H9 (cell line): ENCODE measurements around the gene COPZ2. TPM values are rescaled to one million over a fixed set of nuclear protein-coding genes. Genes with fewer than 3 reads are reported as not detected.

Experiments
- DNase-seq: peaks from one replicate; pipeline ENCODE4 v3.0.0-alpha.2; 2017
- H2AFZ ChIP-seq: one replicate; pipeline ENCODE4 v1.6.1; 2013; ENCODE audit warnings: mild to moderate bottlenecking, low read length, control low read depth, moderate library complexity
- H2AK5ac ChIP-seq: 2 replicates; pipeline ENCODE4 v1.6.1; 2013; ENCODE audit warnings: low read length, control low read depth, mixed read lengths; ENCODE audit not compliant: insufficient read length
- H2BK120ac ChIP-seq: one replicate; pipeline ENCODE4 v1.6.1; 2013; ENCODE audit warnings: low read depth, mild to moderate bottlenecking, low read length, control low read depth, inconsistent platforms; ENCODE audit not compliant: poor library complexity, severe bottlenecking
- H2BK12ac ChIP-seq: 2 replicates; pipeline ENCODE4 v1.6.1; 2013; ENCODE audit warnings: low read length, control low read depth, mixed read lengths, low read depth; ENCODE audit not compliant: insufficient read length
- H2BK15ac ChIP-seq: 2 replicates; pipeline ENCODE4 v1.6.1; 2013; ENCODE audit warnings: low read depth, low read length, control low read depth
- H2BK20ac ChIP-seq: one replicate; pipeline ENCODE4 v1.6.1; 2013; ENCODE audit warnings: low read depth, mild to moderate bottlenecking, low read length, control low read depth, inconsistent platforms; ENCODE audit not compliant: poor library complexity, severe bottlenecking
- H2BK5ac ChIP-seq: 2 replicates; pipeline ENCODE4 v1.6.1; 2013; ENCODE audit warnings: low read length, control low read depth, mixed read lengths; ENCODE audit not compliant: insufficient read length
- H3K14ac ChIP-seq: 2 replicates; pipeline ENCODE4 v1.6.1; 2013; ENCODE audit warnings: low read length, control low read depth; ENCODE audit not compliant: insufficient read depth
- H3K18ac ChIP-seq: 2 replicates; pipeline ENCODE4 v1.6.1; 2013; ENCODE audit warnings: low read depth, mild to moderate bottlenecking, mixed read lengths, low read length, control low read depth; ENCODE audit not compliant: insufficient read length
- H3K23ac ChIP-seq: 2 replicates; pipeline ENCODE4 v1.6.1; 2013; ENCODE audit warnings: low read length, control low read depth, mixed read lengths, low read depth; ENCODE audit not compliant: insufficient read length
- H3K23me2 ChIP-seq: 2 replicates; pipeline ENCODE4 v1.6.1; 2013; ENCODE audit warnings: low read depth, mild to moderate bottlenecking, mixed read lengths, low read length, control low read depth; ENCODE audit not compliant: insufficient read length, poor library complexity, severe bottlenecking
- H3K27ac ChIP-seq: 2 replicates; pipeline ENCODE4 v1.5.1; 2013; ENCODE audit warnings: low read length, control low read depth, mixed read lengths, low read depth; ENCODE audit not compliant: insufficient read length
- H3K27me3 ChIP-seq: 2 replicates; pipeline ENCODE4 v1.6.1; 2013; ENCODE audit warnings: low read length, control low read depth, inconsistent platforms; ENCODE audit not compliant: insufficient read depth
- H3K4ac ChIP-seq: 2 replicates; pipeline ENCODE4 v1.6.1; 2013; ENCODE audit warnings: low read depth, mild to moderate bottlenecking, control low read depth, inconsistent platforms, low read length, moderate library complexity
- H3K4me1 ChIP-seq: 2 replicates; pipeline ENCODE4 v1.6.1; 2013; ENCODE audit warnings: low read length, control low read depth, inconsistent platforms; ENCODE audit not compliant: insufficient read depth
- H3K4me2 ChIP-seq: 2 replicates; pipeline ENCODE4 v1.6.1; 2013; ENCODE audit warnings: low read length, control low read depth, mixed read lengths; ENCODE audit not compliant: insufficient read length, insufficient read depth
- H3K56ac ChIP-seq: 2 replicates; pipeline ENCODE4 v1.6.1; 2013; ENCODE audit warnings: low read depth, mild to moderate bottlenecking, mixed read lengths, low read length, control low read depth; ENCODE audit not compliant: insufficient read length
- H3K79me1 ChIP-seq: 2 replicates; pipeline ENCODE4 v1.6.1; 2013; ENCODE audit warnings: low read depth, mild to moderate bottlenecking, moderate library complexity, low read length, control low read depth, inconsistent platforms; ENCODE audit not compliant: insufficient read depth, poor library complexity, severe bottlenecking
- H3K79me2 ChIP-seq: 2 replicates; pipeline ENCODE4 v1.6.1; 2013; ENCODE audit warnings: low read length, control low read depth, inconsistent platforms; ENCODE audit not compliant: insufficient read depth
- H3K9ac ChIP-seq: 2 replicates; pipeline ENCODE4 v1.6.1; 2013; ENCODE audit warnings: low read length, control low read depth, mixed read lengths; ENCODE audit not compliant: insufficient read length; ENCODE audit errors: extremely low read depth
- H3K9me3 ChIP-seq: one replicate; pipeline ENCODE4 v1.6.1; 2013; ENCODE audit warnings: low read depth, low read length, inconsistent platforms; ENCODE audit not compliant: control insufficient read depth
- H3T11ph ChIP-seq: one replicate; pipeline ENCODE4 v1.6.1; 2013; ENCODE audit warnings: mild to moderate bottlenecking, low read length, control low read depth, inconsistent platforms
- H4K20me1 ChIP-seq: one replicate; pipeline ENCODE4 v1.6.1; 2013; ENCODE audit not compliant: control insufficient read depth, insufficient read length, insufficient read depth
- H4K5ac ChIP-seq: 2 replicates; pipeline ENCODE4 v1.6.1; 2013; ENCODE audit warnings: low read depth, mild to moderate bottlenecking, mixed read lengths, low read length, control low read depth; ENCODE audit not compliant: insufficient read length
- H4K8ac ChIP-seq: replicated peaks from 2 replicates; pipeline ENCODE4 v1.6.1; 2013; ENCODE audit warnings: low read length, control low read depth, mixed read lengths, low read depth; ENCODE audit not compliant: insufficient read length
- H4K91ac ChIP-seq: 2 replicates; pipeline ENCODE4 v1.6.1; 2013; ENCODE audit warnings: low read depth, mild to moderate bottlenecking, moderate library complexity, mixed read lengths, low read length, control low read depth; ENCODE audit not compliant: insufficient read length
- H3K27ac Mint-ChIP-seq, 3 experiments: 2 replicates in 2 of 3; 3 replicates in 1 of 3; pipeline ENCODE4 v1.8.0; 2020 to 2021; ENCODE audit warnings: mixed read lengths in 3 of 3, mild to moderate bottlenecking in 1 of 3, moderate library complexity in 1 of 3
- H3K27me3 Mint-ChIP-seq: 2 replicates; pipeline ENCODE4 v1.8.0; 2021; ENCODE audit warnings: low read depth, mild to moderate bottlenecking, moderate library complexity, mixed read lengths
- H3K36me3 Mint-ChIP-seq, 3 experiments: 2 replicates in 2 of 3; 3 replicates in 1 of 3; pipeline ENCODE4 v1.8.0; 2020 to 2021; ENCODE audit warnings: low read depth in 3 of 3, mixed read lengths in 3 of 3; ENCODE audit not compliant: insufficient read depth in 1 of 3
- H3K4me1 Mint-ChIP-seq, 2 experiments: 2 replicates each; pipeline ENCODE4 v1.8.0; 2020; ENCODE audit warnings: mixed read lengths in 2 of 2
- H3K4me3 Mint-ChIP-seq, 2 experiments: 2 replicates in 1 of 2; 3 replicates in 1 of 2; pipeline ENCODE4 v1.8.0; 2020 to 2021; ENCODE audit warnings: mild to moderate bottlenecking in 2 of 2, mixed read lengths in 2 of 2, moderate library complexity in 1 of 2
- H3K9me3 Mint-ChIP-seq, 2 experiments: 2 replicates in 1 of 2; 3 replicates in 1 of 2; pipeline ENCODE4 v1.8.0; 2020; ENCODE audit warnings: mild to moderate bottlenecking in 2 of 2, mixed read lengths in 2 of 2, moderate library complexity in 1 of 2
- CTCF ChIP-seq: fragments of 200-600 bp; sonication (generic); conservative IDR thresholded peaks from 3 replicates; pipeline ENCODE4 v1.8.0; 2021; ENCODE audit warnings: antibody characterized with exemption, mild to moderate bottlenecking
- WGBS: extraction: QIAGEN DNeasy Blood & Tissue Kit; methylation state at CpG from one replicate; pipeline ENCODE4 v1.1.7; 2013; ENCODE audit warnings: missing lambda C conversion rate, low lambda C conversion rate, mixed read lengths; ENCODE audit not compliant: insufficient read length; ENCODE audit errors: extremely low coverage; 5-methylcytosine and 5-hydroxymethylcytosine counted together
- total RNA-seq: library from RNA; stranded (reverse); gene quantifications from 2 replicates; pipeline ENCODE4 v1.2.1, GENCODE V29; 2021

COPZ2 gene
- total RNA-seq, 1 experiment from 2014 or later, result 0.68 TPM

GRCh38 chr17:48062273-48062672 is 24.7 kb upstream of the COPZ2 start:
- no peak for DNase-seq
- no peaks in the 10 kb centered on the region; the same call in 1 of the 2 replicates for H3K79me2 ChIP-seq
- no peak overlapping the region for H2BK120ac ChIP-seq
- H3K27me3 ChIP-seq, result no peaks in the 10 kb centered on the region
- no peak overlapping the region for H2BK12ac ChIP-seq
- H3K4me1 ChIP-seq, result no peaks in the 10 kb centered on the region; the same call in 1 of the 2 replicates
- H3K4ac ChIP-seq, result no peak overlapping the region
- Mint-ChIP-seq H3K27ac (peak overlapping the region in 1 of 3 experiments; percentile 79; a peak in 2 of 7 replicates), H3K4me3 (no peak overlapping the region), H3K36me3 (peaks cover 48 to 92% (median 71%) of the 10 kb centered on the region in 3 experiments), H3K27me3 (no peaks in the 10 kb centered on the region; the same call in 1 of the 2 replicates), H3K4me1 (peaks cover 25 to 32% of the 10 kb centered on the region in 2 experiments), H3K9me3 (no peaks in the 10 kb centered on the region)
- TF ChIP-seq CTCF, result no peak
- H2BK5ac ChIP-seq, result no peak overlapping the region
- H3T11ph ChIP-seq, result no peak overlapping the region
- H3K79me1 ChIP-seq, result no peaks in the 10 kb centered on the region
- H3K23ac ChIP-seq, result no peak overlapping the region
- no peak overlapping the region for H3K56ac ChIP-seq
- H2AFZ ChIP-seq, result no peak overlapping the region
- no peak overlapping the region for H4K91ac ChIP-seq
- no peak overlapping the region for H4K8ac ChIP-seq
- no peaks in the 10 kb centered on the region for H3K23me2 ChIP-seq
- H2BK20ac ChIP-seq, result no peak overlapping the region
- no CpG with 5 or more reads among the region's 7 CpGs for WGBS
- H2AK5ac ChIP-seq, result no peak overlapping the region
- H4K5ac ChIP-seq, result no peak overlapping the region
- no peak overlapping the region for H2BK15ac ChIP-seq
- H3K18ac ChIP-seq, result no peak overlapping the region
- no peak overlapping the region for H3K27ac ChIP-seq
- H4K20me1 ChIP-seq, result no peaks in the 10 kb centered on the region
- H3K9ac ChIP-seq, result no peak overlapping the region
- no peak overlapping the region for H3K14ac ChIP-seq
- H3K4me2 ChIP-seq, result no peak overlapping the region
- no peaks in the 10 kb centered on the region for H3K9me3 ChIP-seq
